Adrenal gland (tissue), 5 donors: ENCODE results near the gene KIF5C.

ENCODE experiments used
- POLR2A ChIP-seq, 2 donors: fragments of 450-650 bp; IDR thresholded peaks; one replicate each; pipeline ENCODE4 v1.6.1; 2017; ENCODE audit warnings: antibody characterized with exemption in 2 of 2, mild to moderate bottlenecking in 2 of 2, moderate library complexity in 1 of 2
- TF ChIP-seq, protein P1 (sequence below), 6 experiments: fragments of 450-650 bp in 4 of 6; fragments of 200-600 bp in 2 of 6; sonication (generic) in 1 of 6; IDR thresholded peaks; 1 replicate in 5 of 6; 2 replicates in 1 of 6; pipeline versions ENCODE4 v1.5.1 to v1.8.0; 2016 to 2021; ENCODE audit warnings: antibody characterized with exemption in 6 of 6, mild to moderate bottlenecking in 2 of 6, moderate library complexity in 1 of 6
- donor health status: DM: no; HTN: no; CAD: no.

DNA sequence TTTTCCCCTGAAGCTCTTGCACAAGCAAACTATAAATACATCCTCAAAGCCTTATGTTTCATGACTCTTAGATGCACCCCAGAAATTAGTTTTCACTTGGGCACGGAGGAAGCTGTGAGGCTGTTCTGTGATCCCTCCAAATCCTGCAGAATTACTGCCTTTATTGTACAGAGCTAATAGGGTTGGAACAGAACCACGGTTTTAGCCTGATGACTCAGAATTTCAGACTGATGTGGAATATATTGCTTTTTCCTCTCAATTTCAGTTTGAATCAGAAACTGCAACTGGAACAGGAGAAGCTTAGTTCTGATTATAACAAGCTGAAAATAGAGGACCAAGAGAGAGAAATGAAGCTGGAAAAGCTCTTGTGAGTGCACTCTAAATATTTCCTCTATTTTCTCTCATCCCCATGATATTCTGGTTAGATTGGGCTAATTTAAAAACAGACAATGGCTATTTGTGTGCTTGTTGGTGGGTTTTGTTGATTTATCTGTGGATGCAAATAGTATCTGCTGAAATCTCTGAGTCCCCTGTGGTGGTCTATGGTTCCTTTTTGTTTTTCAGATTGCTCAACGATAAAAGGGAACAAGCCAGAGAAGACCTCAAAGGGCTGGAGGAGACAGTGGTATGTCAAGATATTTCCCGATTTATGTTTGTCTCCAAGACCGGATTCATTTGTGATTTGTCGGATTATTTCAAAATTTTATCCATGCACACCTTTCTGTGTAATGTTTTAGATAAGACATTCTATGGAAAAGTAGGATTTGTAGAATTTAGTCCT is 125.3 kb downstream of the KIF5C start:
- TF ChIP-seq, protein P1, sequence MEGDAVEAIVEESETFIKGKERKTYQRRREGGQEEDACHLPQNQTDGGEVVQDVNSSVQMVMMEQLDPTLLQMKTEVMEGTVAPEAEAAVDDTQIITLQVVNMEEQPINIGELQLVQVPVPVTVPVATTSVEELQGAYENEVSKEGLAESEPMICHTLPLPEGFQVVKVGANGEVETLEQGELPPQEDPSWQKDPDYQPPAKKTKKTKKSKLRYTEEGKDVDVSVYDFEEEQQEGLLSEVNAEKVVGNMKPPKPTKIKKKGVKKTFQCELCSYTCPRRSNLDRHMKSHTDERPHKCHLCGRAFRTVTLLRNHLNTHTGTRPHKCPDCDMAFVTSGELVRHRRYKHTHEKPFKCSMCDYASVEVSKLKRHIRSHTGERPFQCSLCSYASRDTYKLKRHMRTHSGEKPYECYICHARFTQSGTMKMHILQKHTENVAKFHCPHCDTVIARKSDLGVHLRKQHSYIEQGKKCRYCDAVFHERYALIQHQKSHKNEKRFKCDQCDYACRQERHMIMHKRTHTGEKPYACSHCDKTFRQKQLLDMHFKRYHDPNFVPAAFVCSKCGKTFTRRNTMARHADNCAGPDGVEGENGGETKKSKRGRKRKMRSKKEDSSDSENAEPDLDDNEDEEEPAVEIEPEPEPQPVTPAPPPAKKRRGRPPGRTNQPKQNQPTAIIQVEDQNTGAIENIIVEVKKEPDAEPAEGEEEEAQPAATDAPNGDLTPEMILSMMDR (IDR thresholded peaks at IDR 0.05): no peak
- no peak for TF ChIP-seq POLR2A (IDR thresholded peaks at IDR 0.05)
